Right atrium auricular region (tissue), 2 donors: ENCODE results near the gene METTL25B. TPM values are rescaled to one million over a fixed set of nuclear protein-coding genes. Genes with fewer than 3 reads are reported as not detected.

Experiments
- DNase-seq: peaks from one replicate; pipeline ENCODE4 v3.0.0-alpha.2; 2019; ENCODE audit warnings: low spot score
- H3K27ac ChIP-seq, 2 donors: fragments of 200-600 bp; sonication (generic); 1 replicate in 1 of 2; 2 replicates in 1 of 2; pipeline ENCODE4 v1.5.1; 2016 to 2019
- H3K27me3 ChIP-seq, 2 donors: fragments of 200-600 bp; sonication (generic); one replicate each; pipeline versions ENCODE4 v1.5.1 to v1.6.0; 2017 to 2019
- H3K36me3 ChIP-seq: fragments of 200-600 bp; sonication (generic); one replicate; pipeline ENCODE4 v1.5.1; 2016
- H3K4me1 ChIP-seq, 2 donors: fragments of 200-600 bp; sonication (generic); one replicate each; pipeline versions ENCODE4 v1.5.1 to v1.6.0; 2017 to 2019
- H3K4me3 ChIP-seq, 2 donors: fragments of 200-600 bp; sonication (generic); 1 replicate in 1 of 2; 2 replicates in 1 of 2; pipeline ENCODE4 v1.5.1; 2017 to 2019; ENCODE audit warnings: mild to moderate bottlenecking in 1 of 2, moderate library complexity in 1 of 2
- H3K9me3 ChIP-seq, 2 donors: fragments of 200-600 bp; sonication (generic); one replicate each; pipeline ENCODE4 v1.5.1; 2019
- total RNA-seq, 2 donors: library from RNA; depleted of rRNA; stranded (reverse); fragments of >200 nt; gene quantifications; one replicate each; pipeline ENCODE4 v1.1.0, GENCODE V29; 2016
- TF ChIP-seq, protein P1 (sequence below), 2 donors: fragments of 200-600 bp; sonication (generic); IDR thresholded peaks; one replicate each; pipeline ENCODE4 v1.5.1; 2019; ENCODE audit warnings: antibody characterized with exemption in 2 of 2

Gene METTL25B
- total RNA-seq, 2 donors from 2014 or later: 7.4 to 15.6 TPM

GRCh38 chr1:156726549-156727226 is 1.6 kb upstream of the METTL25B start:
- Histone ChIP-seq H3K27me3 (no peaks in the 10 kb centered on the region), H3K27ac (no peak overlapping the region), H3K9me3 (no peaks in the 10 kb centered on the region), H3K4me1 (peaks cover 0 to 43% of the 10 kb centered on the region in 2 donors), H3K4me3 (peak overlapping the region in 1 of 2 donors; percentile 33), H3K36me3 (peaks cover 36% of the 10 kb centered on the region)
- no peak for DNase-seq
- TF ChIP-seq, protein P1, sequence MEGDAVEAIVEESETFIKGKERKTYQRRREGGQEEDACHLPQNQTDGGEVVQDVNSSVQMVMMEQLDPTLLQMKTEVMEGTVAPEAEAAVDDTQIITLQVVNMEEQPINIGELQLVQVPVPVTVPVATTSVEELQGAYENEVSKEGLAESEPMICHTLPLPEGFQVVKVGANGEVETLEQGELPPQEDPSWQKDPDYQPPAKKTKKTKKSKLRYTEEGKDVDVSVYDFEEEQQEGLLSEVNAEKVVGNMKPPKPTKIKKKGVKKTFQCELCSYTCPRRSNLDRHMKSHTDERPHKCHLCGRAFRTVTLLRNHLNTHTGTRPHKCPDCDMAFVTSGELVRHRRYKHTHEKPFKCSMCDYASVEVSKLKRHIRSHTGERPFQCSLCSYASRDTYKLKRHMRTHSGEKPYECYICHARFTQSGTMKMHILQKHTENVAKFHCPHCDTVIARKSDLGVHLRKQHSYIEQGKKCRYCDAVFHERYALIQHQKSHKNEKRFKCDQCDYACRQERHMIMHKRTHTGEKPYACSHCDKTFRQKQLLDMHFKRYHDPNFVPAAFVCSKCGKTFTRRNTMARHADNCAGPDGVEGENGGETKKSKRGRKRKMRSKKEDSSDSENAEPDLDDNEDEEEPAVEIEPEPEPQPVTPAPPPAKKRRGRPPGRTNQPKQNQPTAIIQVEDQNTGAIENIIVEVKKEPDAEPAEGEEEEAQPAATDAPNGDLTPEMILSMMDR (IDR thresholded peaks at IDR 0.05): peak in 1 of 2 donors; percentile 56

- H3K9me3 ChIP-seq: no peaks in the 10 kb centered on the region
- TF ChIP-seq, protein P1 (IDR thresholded peaks at IDR 0.05): no peak
- peaks cover 31% of the 10 kb centered on the region for H3K36me3 ChIP-seq
- H3K4me3 ChIP-seq: peak overlapping the region; percentile 64 to 87
- H3K27me3 ChIP-seq: no peaks in the 10 kb centered on the region
- H3K4me1 ChIP-seq: peaks cover 0 to 43% of the 10 kb centered on the region in 2 donors
- no peak for DNase-seq
- peak overlapping the region; percentile 98 to 99 for H3K27ac ChIP-seq
Measured at GRCh38 chr1:156727492-156727891, 777 bp upstream of the METTL25B start.

- H3K27me3 ChIP-seq: no peaks in the 10 kb centered on the region
- peak; percentile 99 for DNase-seq
- peaks cover 21% of the 10 kb centered on the region for H3K36me3 ChIP-seq
- TF ChIP-seq, protein P1 (IDR thresholded peaks at IDR 0.05): no peak
- peak within 1 kb of the TSS; percentile 64 to 87 for H3K4me3 ChIP-seq
- no peaks in the 10 kb centered on the region for H3K9me3 ChIP-seq
- peak within 1 kb of the TSS; percentile 98 to 99 for H3K27ac ChIP-seq
- H3K4me1 ChIP-seq: peaks cover 0 to 43% of the 10 kb centered on the region in 2 donors
Measured at GRCh38 chr1:156728599-156729462, 562 bp downstream of the METTL25B start, which contains the start of gene ISG20L2. TSS of gene ISG20L2 (minus strand) at chr1:156728766. CDS start at chr1:156727652, 1,114 bp downstream.

- TF ChIP-seq, protein P1 (IDR thresholded peaks at IDR 0.05): no peak
- Histone ChIP-seq H3K27me3 (no peaks in the 10 kb centered on the region), H3K4me3 (no peak overlapping the region), H3K36me3 (peaks cover 19% of the 10 kb centered on the region), H3K27ac (no peak overlapping the region), H3K4me1 (peaks cover 0 to 6% of the 10 kb centered on the region in 2 donors), H3K9me3 (no peaks in the 10 kb centered on the region)
- DNase-seq: no peak
Measured at GRCh38 chr1:156733989-156734584, 5.8 kb downstream of the METTL25B start.

- H3K36me3 ChIP-seq: peaks cover 34% of the 10 kb centered on the region
- DNase-seq: no peak
- H3K9me3 ChIP-seq: no peaks in the 10 kb centered on the region
Measured at GRCh38 chr1:156738407-156738806, 10.1 kb downstream of the METTL25B start.

More at GRCh38 chr1:156738407-156738806, 10.1 kb downstream of the METTL25B start:
- TF ChIP-seq, protein P1 (IDR thresholded peaks at IDR 0.05): no peak
- Histone ChIP-seq H3K27ac (no peak overlapping the region), H3K27me3 (no peaks in the 10 kb centered on the region), H3K4me3 (no peak overlapping the region), H3K4me1 (peaks cover 0 to 16% of the 10 kb centered on the region in 2 donors)
